Spleen (tissue), 11 donors: ENCODE results near the gene AEBP2. TPM values are rescaled to one million over a fixed set of nuclear protein-coding genes. Genes with fewer than 3 reads are reported as not detected.

Source experiments
- DNase-seq: peaks from one replicate; pipeline ENCODE4 v3.0.0-alpha.2; 2020
- H3K27ac ChIP-seq, 8 donors: fragments of 200-600 bp; sonication (generic) in 7 of 8; 1 replicate in 4 of 8; 2 replicates in 4 of 8; pipeline versions ENCODE4 v1.5.0 to v1.8.0; 2016 to 2021; ENCODE audit warnings: inconsistent platforms in 4 of 8, mild to moderate bottlenecking in 4 of 8, moderate library complexity in 1 of 8
- H3K27me3 ChIP-seq, 7 donors: fragments of 200-600 bp; sonication (generic) in 6 of 7; replicated peaks in 1 of 7; 1 replicate in 4 of 7; 2 replicates in 3 of 7; pipeline versions ENCODE4 v1.5.0 to v1.8.0; 2016 to 2021; ENCODE audit warnings: inconsistent platforms in 3 of 7, mild to moderate bottlenecking in 1 of 7
- H3K36me3 ChIP-seq, 6 donors: fragments of 200-600 bp; sonication (generic) in 5 of 6; 1 replicate in 4 of 6; 2 replicates in 2 of 6; pipeline versions ENCODE4 v1.5.0 to v1.8.0; 2016 to 2021; ENCODE audit warnings: inconsistent platforms in 2 of 6
- H3K4me1 ChIP-seq, 6 donors: fragments of 200-600 bp; sonication (generic) in 5 of 6; 1 replicate in 3 of 6; 2 replicates in 3 of 6; pipeline versions ENCODE4 v1.5.0 to v1.8.0; 2016 to 2021; ENCODE audit warnings: inconsistent platforms in 3 of 6
- H3K4me3 ChIP-seq, 8 donors: fragments of 200-600 bp; sonication (generic) in 7 of 8; 1 replicate in 4 of 8; 2 replicates in 4 of 8; pipeline versions ENCODE4 v1.5.0 to v1.8.0; 2016 to 2021; ENCODE audit warnings: inconsistent platforms in 4 of 8, mild to moderate bottlenecking in 4 of 8, moderate library complexity in 2 of 8
- H3K9me3 ChIP-seq, 8 donors: fragments of 200-600 bp; sonication (generic) in 7 of 8; 1 replicate in 4 of 8; 2 replicates in 4 of 8; pipeline versions ENCODE4 v1.5.0 to v1.8.0; 2016 to 2021; ENCODE audit warnings: inconsistent platforms in 4 of 8
- CTCF ChIP-seq, 11 experiments: fragments of 200-600 bp in 7 of 11; fragments of 450-650 bp in 4 of 11; sonication (generic) in 4 of 11; IDR thresholded peaks in 8 of 11; conservative IDR thresholded peaks in 3 of 11; 1 replicate in 7 of 11; 2 replicates in 4 of 11; pipeline versions ENCODE4 v1.4.0 to v1.8.0; 2016 to 2021; ENCODE audit warnings: antibody characterized with exemption in 11 of 11, inconsistent platforms in 4 of 11, mild to moderate bottlenecking in 1 of 11
- POLR2A ChIP-seq, 3 donors: fragments of 450-650 bp; IDR thresholded peaks; one replicate each; pipeline ENCODE4 v1.5.1; 2017; ENCODE audit warnings: antibody characterized with exemption in 3 of 3, mild to moderate bottlenecking in 1 of 3
- POLR2AphosphoS5 ChIP-seq, 3 donors: sonication (generic); formaldehyde crosslinking; IDR thresholded peaks; one replicate each; pipeline ENCODE4 v1.5.1; 2017; ENCODE audit warnings: antibody characterized with exemption in 3 of 3
- WGBS, 5 donors: extraction: QIAGEN DNeasy Blood & Tissue Kit in 3 of 5; methylation state at CpG; one replicate each; pipeline versions ENCODE4 v1.1.5 to v1.1.7; 2013 to 2018; 5-methylcytosine and 5-hydroxymethylcytosine counted together
- intact Hi-C: fragments of 100-400 bp; cut with DNase I; formaldehyde crosslinking; loops from one replicate; pipeline ENCODE4 v1.15.0; 2023; ENCODE audit warnings: low total_unique reads
- polyA plus RNA-seq, 3 donors: library from polyadenylated mRNA; stranded (reverse); fragments of 200-250 nt; gene quantifications; one replicate each; pipeline ENCODE4 v1.2.1, GENCODE V29; 2013
- total RNA-seq, 7 donors: library from RNA; depleted of rRNA in 3 of 7; stranded (reverse); fragments of >200 nt in 3 of 7; fragmentation: NEBNext Ultra II Directional in 4 of 7; extraction: Animal tissue kit (Norgen Biotek cat#: 25700) in 4 of 7; gene quantifications; one replicate each; pipeline versions ENCODE4 v1.1.0 to v1.2.1, GENCODE V29; 2016 to 2021
- donor health status: healthy with polysubstance abuse.
- donor health status: DM: no; HTN: no; CAD: no; lungs with moderate emphysema.
- donor health status: DM: no; HTN: no; CAD: no.
- donor health status: Bipolar disorder and iron deficiency.
- donor health status: healthy.
- donor health status: DM: no; HTN: no; CAD: no.
- donor health status: DM: yes; HTN: yes; CAD: no.

The AEBP2 gene
- total and polyA plus RNA-seq, 10 donors: 11.4 to 53.4 (median 42.0) TPM

GRCh38 chr12:19507823-19508222 lies 68.5 kb downstream of the AEBP2 start:
- no peak for DNase-seq
- Histone ChIP-seq H3K36me3 (peaks cover 0 to 68% (median 6%) of the 10 kb centered on the region in 6 donors), H3K4me1 (peaks cover 0 to 31% (median 2%) of the 10 kb centered on the region in 6 donors), H3K27me3 (no peaks in the 10 kb centered on the region), H3K4me3 (no peak overlapping the region), H3K9me3 (no peaks in the 10 kb centered on the region), H3K27ac (no peak overlapping the region)
- TF ChIP-seq CTCF (IDR thresholded peaks at IDR 0.05 in 8 of 11, conservative IDR thresholded peaks at IDR 0.05 in 3 of 11) (no peak), POLR2A (IDR thresholded peaks at IDR 0.05) (no peak)
- 66 to 84% (median 79%) methylated on average over 1 of the region's 1 CpG for WGBS, 5 donors
- intact Hi-C loops: no loop called here

- DNase-seq: no peak
- Histone ChIP-seq H3K4me1 (peaks cover 0 to 31% (median 2%) of the 10 kb centered on the region in 6 donors), H3K27ac (no peak overlapping the region), H3K4me3 (no peak overlapping the region), H3K27me3 (no peaks in the 10 kb centered on the region), H3K9me3 (no peaks in the 10 kb centered on the region), H3K36me3 (peaks cover 0 to 72% (median 15%) of the 10 kb centered on the region in 6 donors)
- TF ChIP-seq POLR2A (IDR thresholded peaks at IDR 0.05) (no peak), POLR2AphosphoS5 (IDR thresholded peaks at IDR 0.05) (no peak), CTCF (IDR thresholded peaks at IDR 0.05 in 8 of 11, conservative IDR thresholded peaks at IDR 0.05 in 3 of 11) (no peak)
- 67 to 100% (median 95%) methylated on average over 4 of the region's 4 CpGs for WGBS, 5 donors
- intact Hi-C loops: no loop called here
These were observed 71.2 kb downstream of the AEBP2 start for GRCh38 chr12:19510461-19510860.

- peaks cover 0 to 11% (median 0%) of the 10 kb centered on the region in 6 donors for H3K4me1 ChIP-seq
- no peak for TF ChIP-seq POLR2A (IDR thresholded peaks at IDR 0.05)
- TF ChIP-seq POLR2AphosphoS5 (IDR thresholded peaks at IDR 0.05): no peak
- TF ChIP-seq CTCF (IDR thresholded peaks at IDR 0.05 in 8 of 11, conservative IDR thresholded peaks at IDR 0.05 in 3 of 11): no peak
- no peaks in the 10 kb centered on the region for H3K9me3 ChIP-seq
- peaks cover 0 to 92% (median 26%) of the 10 kb centered on the region in 6 donors for H3K36me3 ChIP-seq
- 74 to 98% (median 90%) methylated on average over 5 of the region's 5 CpGs for WGBS, 5 donors
- H3K27ac ChIP-seq: no peak overlapping the region
- H3K27me3 ChIP-seq: no peaks in the 10 kb centered on the region
- no peak for DNase-seq
- no peak overlapping the region for H3K4me3 ChIP-seq
- intact Hi-C loops: no loop called here
These were observed 75.9 kb downstream of the AEBP2 start for GRCh38 chr12:19515179-19515578.

- Histone ChIP-seq H3K9me3 (no peaks in the 10 kb centered on the region), H3K4me3 (no peak overlapping the region), H3K27ac (no peak overlapping the region), H3K27me3 (no peaks in the 10 kb centered on the region), H3K4me1 (peaks cover 0 to 11% (median 0%) of the 10 kb centered on the region in 6 donors), H3K36me3 (peaks cover 0 to 85% (median 23%) of the 10 kb centered on the region in 6 donors)
- DNase-seq: no peak
- TF ChIP-seq POLR2A (IDR thresholded peaks at IDR 0.05) (no peak), POLR2AphosphoS5 (IDR thresholded peaks at IDR 0.05) (no peak), CTCF (IDR thresholded peaks at IDR 0.05 in 8 of 11, conservative IDR thresholded peaks at IDR 0.05 in 3 of 11) (no peak)
- intact Hi-C loops: no loop called here
- WGBS, 5 donors: 84 to 100% (median 94%) methylated on average over 1 of the region's 1 CpG
These were observed 78.3 kb downstream of the AEBP2 start for GRCh38 chr12:19517583-19517982.
